ENCODE data around the gene PCSK4.
"Not testable (repeated sequence)": the region's sequence is repeated elsewhere in the genome, so short reads cannot be mapped to it uniquely, and the experiment has no call there.

Gene PCSK4

GRCh38 chr19:1503925-1504773, 14.0 kb upstream of the PCSK4 start:
- no peak for DNase-seq

- DNase-seq: peak; percentile 73
Measured at GRCh38 chr19:1503089-1503924, 13.2 kb upstream of the PCSK4 start.

DNA sequence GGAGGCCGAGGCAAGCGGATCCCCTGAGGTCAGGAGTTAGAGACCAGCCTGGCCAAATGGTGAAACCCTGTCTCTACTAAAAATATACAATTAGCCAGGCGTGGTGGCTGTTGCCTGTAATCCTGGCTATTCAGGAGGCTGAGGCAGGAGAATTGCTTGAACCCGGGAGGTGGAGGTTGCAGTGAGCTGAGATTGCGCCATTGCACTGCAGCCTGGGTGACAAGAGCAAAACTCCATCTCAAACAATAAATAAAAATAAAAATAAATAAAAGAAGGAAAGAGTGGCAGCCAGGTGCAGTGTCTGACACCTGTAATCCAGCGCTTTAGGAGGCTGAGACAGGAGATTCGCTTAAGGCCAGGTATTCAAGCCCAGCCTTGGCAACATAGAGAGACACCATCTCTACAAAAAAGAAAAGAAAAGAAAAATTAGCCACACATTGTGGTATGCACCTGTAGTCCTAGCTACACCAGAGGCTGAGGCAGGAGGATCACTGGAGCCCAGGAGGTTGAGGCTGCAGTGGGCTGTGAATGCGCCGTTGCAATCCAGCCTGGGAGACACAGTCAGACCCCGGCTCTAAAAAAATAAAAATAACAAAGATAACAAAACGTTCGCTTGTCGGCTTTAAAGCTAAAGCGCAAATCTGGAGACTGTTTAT, 12.4 kb upstream of the PCSK4 start:
- DNase-seq: no peak

- no peak for DNase-seq
Measured at GRCh38 chr19:1501200-1501595, 11.0 kb upstream of the PCSK4 start.

- not testable (repeated sequence) for DNase-seq
Measured at GRCh38 chr19:1499231-1499630, 9.1 kb upstream of the PCSK4 start.

DNA sequence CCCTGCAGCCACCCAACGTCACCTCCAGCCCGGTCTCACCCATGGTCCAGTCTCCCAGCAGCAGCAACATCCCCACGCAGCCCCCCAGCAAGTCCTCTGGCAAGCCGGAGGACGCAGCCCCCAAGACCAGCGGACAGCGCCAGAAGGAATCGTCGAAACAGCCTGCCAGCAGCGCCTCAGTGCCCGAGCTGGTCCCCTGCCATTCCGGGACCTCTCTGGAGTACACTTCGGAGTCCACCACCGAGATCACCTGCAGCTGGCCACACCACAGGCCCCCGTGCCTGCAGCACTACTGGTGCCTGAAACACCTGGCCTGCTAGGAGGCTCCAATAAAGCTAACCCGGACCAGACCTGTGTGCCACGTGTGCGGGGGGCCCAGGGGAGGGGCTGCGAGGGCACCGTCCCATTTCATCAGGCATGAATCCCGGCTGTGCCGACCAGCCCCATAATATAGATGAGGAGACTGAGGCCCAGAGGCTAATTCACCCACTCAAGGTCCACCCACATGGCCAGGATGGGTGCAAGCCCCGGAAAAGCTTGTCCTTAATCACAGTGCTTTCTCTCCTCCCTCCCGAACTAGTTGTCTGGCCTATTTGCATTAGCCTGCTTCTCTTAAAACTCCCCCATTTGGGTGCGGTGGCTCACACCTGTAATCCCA, 7.6 kb upstream of the PCSK4 start:
- no peak for DNase-seq

GRCh38 chr19:1496714-1497577, 6.8 kb upstream of the PCSK4 start:
- no peak for DNase-seq

GRCh38 chr19:1495799-1496713, 5.9 kb upstream of the PCSK4 start:
- DNase-seq: no peak

GRCh38 chr19:1495051-1495798, 5.1 kb upstream of the PCSK4 start:
- DNase-seq: no peak

GRCh38 chr19:1494115-1494815, 4.1 kb upstream of the PCSK4 start:
- DNase-seq: no peak

DNA sequence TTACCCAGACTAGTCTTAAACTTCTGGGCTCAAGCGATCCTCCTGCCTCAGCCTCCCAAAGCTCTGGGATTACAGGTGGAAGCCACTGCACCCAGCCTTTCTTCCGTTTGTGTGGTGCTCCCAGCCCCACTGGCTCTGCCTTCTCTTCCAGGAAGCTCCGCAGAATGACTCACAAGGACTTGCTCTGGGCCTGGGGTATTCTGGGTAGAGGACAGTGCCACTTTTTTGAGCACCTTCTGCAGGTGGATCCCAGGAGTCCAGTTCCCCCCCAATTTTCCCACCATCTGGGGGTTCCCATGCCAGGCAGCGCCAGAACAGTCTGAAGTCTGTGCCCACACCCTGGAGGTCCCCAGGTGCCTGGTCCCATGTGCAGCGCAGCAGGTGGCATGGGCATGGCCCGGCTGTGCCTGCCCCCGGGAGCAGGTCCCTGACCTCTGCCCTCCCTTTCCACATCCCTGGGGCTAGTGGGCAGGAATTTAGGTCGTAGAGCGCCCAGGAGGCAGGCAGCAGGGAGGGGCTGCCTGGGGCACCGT, 2.4 kb upstream of the PCSK4 start:
- DNase-seq: no peak

- no peak for DNase-seq
Measured at GRCh38 chr19:1491849-1492170, 1.7 kb upstream of the PCSK4 start.

DNA sequence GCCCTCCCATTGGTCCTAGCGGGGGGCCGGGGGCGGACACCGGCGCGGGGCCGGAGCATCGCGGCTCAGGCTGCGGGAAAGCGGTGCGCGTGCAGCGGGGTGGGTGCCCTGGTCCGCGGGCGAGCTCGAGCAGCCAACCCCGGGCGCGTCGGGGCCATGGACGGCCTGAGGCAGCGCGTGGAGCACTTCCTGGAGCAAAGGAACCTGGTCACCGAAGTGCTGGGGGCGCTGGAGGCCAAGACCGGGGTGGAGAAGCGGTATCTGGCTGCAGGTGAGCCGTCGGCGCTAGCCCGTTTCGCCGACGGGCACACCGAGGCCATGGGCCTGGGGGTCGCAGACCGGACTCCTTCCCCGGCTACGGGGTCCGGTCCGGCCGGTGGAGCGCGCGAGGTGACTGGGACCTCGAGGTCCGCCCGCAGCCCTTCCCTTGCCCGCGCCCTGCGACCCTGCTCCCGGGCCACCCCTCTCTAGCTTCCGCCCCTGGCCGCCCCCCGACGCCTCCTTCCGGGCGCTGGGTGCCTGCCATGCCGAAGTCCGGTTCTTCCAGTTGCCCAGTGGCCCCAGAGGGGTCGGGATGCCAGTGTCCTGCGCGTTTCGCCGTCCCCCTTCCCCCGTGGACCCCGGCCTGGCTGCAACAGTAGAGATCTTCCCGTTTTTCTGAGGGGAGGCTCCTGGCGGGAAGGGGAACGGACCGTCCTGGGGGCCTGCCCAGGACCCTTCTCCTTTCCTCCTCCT, 1.1 kb upstream of the PCSK4 start, which contains the start of gene REEP6:
TSS of gene REEP6 (plus strand) at position 68 of the 735 bp plus-strand sequence. CDS start at position 157, 89 bp downstream.
- no peak for DNase-seq

GRCh38 chr19:1489463-1490310, 463 bp downstream of the PCSK4 start:
- DNase-seq: no peak

- no peak for DNase-seq
Measured at GRCh38 chr19:1488282-1488601, 1.9 kb downstream of the PCSK4 start.

DNA sequence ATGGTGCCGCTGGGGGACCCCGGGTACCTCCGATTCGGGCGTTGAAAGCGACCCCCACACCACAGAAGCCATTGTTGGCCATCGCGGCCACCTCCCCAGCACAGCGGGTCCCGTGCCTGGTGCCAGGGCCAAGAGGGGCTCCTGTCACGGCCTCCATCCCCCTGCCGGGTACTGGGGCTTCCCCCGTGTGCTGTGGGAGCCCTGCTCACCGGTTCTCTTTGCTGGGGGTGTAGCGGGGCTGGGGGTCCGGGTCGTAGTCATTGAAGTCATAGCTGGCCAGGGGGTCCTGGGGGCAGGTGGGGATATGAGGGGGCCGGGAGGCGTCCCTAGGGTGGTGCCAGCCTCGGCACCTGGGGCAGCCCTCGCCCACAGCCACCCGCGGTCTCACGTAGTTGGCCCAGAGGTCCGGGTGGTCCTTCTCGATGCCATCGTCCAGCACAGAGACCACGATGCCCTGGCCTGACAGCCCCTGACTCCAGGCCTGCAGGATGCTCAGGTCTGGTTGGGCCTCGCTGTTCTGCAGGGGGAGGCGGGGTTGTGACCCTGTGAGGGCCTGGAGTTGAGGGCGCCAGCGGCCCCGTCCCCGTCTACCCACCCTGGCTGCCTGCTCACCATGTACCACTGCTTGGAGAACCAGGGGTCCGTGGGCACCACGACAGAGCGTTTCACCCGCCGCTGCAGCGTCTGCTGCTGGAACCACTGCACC, 2.4 kb downstream of the PCSK4 start:
- no peak for DNase-seq
